Muscle of arm (tissue), 12 donors: ENCODE data around the gene LSAMP. TPM values are rescaled to one million over a fixed set of nuclear protein-coding genes. Genes with fewer than 3 reads are reported as not detected.

Experiments used
- DNase-seq: peaks from one replicate; pipeline ENCODE4 v3.0.0-alpha.2; 2013
- polyA plus RNA-seq, 12 donors: library from polyadenylated mRNA; unstranded; fragments of 120-200 nt; gene quantifications; one replicate each; pipeline ENCODE4 v1.2.1, GENCODE V29; 2013; ENCODE audit not compliant: insufficient read length in 12 of 12

LSAMP gene
- polyA plus RNA-seq, 12 donors, result 4.1 to 21.6 (median 7.8) TPM; not detected in 1

DNA sequence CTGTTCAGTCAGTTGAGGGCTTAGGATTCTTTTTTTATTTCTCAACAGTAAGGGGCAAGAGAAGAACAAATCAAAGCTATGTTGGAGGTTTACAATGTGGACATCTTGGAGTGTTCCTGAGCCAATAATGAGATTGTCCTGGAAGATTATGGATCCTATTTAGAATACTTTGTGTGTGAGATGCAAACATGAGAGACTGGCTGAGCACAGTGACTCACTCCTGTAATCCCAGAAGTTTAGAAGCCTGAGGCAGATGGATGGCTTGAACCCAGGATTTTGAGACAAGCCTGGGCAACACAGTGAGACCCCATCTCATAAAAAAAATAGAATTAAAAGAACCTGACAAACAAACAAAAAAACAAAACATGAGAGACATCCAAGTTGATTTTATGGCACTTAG is 470.3 kb downstream of the LSAMP start:
- DNase-seq, result no peak

DNA sequence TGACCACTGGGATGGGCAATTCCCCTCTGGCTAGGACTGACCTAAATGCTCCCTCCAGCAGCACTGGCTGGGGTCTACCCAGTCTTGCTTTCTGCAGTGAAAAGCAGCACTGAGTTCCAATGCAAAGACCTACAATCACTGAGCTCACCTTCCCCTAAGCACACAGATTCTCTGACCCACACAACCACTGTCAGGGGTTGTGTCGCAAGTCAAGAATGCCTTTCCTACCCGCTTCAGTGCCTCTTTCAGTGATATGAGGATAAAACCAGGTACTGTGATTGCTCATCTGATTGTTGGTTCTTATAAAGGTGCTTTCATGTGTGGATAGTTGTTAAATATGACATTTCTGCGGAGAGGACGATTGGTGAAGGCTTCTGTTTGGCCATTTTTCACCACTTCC is 476.4 kb downstream of the LSAMP start:
- DNase-seq, result no peak

DNA sequence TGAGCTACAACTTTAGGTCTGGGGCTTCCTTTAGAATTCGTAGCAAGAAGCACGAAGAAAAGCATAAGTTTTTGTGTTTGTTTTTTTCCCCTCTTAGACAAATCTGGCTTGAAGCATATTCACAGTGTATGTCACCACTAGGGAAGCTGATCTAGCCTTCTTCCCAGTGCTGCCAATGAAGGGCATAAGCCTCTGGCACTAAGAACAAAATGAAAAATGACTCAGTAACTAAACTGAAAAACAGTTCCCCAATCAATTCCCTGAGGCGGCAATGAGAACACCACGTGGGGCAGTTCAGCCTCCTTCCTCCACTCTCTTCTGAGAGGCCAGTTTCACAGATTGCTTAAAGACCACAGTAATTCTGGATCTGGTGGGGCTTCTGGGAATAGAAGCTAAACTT is 483.9 kb downstream of the LSAMP start:
- no peak for DNase-seq

DNA sequence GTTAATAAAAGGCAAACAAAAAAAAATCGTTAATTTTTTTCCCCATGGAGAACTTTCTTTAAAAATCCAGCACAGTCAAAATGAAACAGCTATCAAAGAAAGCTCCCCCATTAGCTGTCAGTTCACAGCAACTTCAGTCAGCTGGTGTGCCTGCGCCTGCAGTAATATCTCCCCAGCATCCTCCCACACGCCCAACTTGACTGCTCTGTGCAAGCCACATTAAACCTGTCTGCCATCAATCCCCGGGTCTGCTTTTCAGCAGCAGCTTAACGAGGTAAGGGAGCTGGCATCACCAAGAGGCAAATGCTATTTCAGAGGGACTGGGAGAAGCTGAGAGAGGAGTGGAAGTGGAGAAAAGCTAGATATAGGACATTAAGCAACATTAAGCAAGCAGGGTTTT is 484.5 kb downstream of the LSAMP start:
- DNase-seq, result no peak

DNA sequence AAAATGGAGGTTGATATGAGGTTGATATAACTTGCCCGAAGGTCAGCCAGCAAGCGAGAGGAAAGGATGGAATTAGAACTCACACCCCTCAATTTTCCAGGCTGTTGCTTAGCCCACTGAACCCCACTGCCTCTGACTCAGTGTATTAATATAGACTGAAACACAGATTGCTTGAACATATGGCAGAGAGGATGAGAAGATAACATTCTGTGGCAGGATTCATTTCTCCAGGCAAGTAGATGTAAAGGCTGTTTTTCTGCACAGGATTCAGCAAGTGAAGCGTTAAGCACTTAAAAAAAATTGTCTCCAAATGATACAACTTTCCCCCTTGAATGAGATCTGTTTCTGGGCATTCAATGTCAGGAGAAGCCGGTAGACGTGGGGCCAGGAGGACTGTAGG is 486.8 kb downstream of the LSAMP start:
- no peak for DNase-seq

DNA sequence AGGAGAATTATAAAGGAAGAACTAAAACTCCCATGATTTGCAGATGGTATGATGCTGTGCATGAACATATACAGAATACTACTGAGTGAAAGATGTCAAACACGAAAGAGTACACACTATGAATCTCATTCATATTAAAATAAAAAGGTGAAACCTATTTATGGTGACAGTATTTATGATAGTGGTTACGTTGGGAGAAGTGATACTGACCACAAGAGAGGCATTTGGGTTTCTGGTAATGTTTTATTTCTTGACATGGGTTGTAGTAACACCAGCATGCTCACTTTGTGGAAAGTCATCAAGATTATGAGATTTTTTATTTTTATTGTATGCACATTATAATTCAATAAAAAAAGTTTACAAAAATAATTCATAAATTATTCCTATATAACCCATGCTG is 498.0 kb downstream of the LSAMP start:
- no peak for DNase-seq

DNA sequence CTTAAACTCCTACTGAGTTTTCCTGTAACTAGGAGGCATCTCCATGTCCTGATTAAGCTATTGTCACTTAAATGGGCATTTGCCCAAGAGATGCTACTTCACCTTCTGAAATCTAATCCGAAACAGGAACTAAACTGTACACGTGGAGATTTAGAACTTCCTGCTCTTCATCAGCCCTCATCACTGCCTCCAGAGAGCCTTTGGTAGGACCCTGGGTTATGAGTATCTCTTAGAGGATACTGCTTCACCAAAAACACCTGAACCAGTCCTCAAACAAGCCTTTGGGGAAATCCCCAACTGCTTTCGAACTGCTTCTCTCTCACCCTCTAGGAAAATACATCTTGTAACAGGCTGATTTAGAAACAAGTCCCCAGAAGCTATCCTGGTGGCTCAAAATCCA is 501.7 kb downstream of the LSAMP start:
- no peak for DNase-seq

DNA sequence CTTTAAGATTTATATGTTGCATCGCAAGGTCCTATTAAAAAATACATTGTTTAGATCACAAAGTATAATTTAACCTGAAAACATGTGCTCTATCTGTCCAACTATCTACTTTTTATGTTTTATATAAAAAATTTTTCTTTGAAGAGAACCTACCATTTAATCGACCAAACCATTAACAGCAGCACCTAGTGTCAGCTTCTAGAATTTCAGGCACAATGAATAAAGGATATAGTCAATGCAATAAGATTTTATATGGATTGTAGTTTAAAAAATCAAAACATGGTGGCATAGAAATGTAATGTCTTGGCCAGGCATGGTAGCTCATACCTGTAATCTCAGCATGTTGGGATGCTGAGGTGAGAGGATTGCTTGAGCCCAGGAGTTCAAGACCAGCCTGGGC is 508.2 kb downstream of the LSAMP start:
- no peak for DNase-seq

DNA sequence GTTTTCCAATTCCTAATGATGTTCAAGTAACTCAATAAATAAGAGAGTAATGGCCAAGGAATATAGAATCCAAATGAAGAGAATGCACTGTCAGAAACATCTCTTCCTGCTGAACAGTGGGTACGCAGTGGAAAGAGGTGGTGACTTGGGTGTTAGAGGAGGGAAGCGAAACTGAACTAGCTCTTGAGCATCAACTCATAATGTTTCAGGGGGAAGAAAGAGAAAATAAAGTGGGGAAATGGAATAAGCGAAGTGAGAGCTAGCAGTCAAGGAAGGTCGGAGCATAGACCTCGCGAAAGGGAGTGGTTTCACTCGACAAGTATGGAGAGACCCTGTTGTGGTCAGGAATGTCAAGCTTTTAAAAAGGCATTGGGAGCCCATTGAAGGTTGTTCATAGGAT is 512.5 kb downstream of the LSAMP start:
- DNase-seq, result no peak

DNA sequence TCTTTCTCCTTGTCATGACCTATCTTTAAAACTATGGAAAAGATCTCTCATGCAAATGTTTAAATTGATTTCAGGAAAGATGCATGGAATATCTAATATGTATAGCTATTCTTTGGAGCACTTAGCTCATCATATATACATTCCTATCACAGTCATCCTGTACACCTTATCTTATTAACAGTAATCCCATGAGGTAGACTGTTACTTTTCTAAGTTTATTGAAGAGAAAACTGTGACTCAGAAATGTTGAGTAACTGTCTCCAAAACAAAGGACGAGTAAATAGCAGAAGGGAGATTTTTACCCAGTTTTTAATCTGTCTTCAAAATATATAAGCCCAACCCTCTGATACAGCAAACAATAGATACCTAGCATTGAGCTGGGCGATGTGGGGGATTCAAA is 513.7 kb downstream of the LSAMP start:
- DNase-seq, result no peak

DNA sequence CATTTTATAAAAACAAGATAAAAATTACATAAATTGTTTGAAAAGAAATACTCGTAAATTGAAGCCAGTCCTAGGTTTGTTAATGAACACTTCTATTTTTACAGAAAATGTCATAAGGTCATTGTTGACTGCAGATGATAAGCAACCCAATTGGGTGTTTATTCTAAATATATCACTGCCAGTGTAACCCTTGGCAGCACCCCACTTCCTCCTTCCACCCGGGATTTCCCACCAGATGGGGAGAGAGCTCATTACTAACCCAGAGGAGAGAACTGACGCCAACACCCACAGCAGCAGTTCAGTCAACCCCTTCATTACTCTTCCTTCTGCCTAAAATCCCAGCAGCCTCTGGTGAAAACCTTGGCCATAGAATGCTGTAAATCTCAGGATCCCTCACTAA is 514.4 kb downstream of the LSAMP start:
- no peak for DNase-seq

DNA sequence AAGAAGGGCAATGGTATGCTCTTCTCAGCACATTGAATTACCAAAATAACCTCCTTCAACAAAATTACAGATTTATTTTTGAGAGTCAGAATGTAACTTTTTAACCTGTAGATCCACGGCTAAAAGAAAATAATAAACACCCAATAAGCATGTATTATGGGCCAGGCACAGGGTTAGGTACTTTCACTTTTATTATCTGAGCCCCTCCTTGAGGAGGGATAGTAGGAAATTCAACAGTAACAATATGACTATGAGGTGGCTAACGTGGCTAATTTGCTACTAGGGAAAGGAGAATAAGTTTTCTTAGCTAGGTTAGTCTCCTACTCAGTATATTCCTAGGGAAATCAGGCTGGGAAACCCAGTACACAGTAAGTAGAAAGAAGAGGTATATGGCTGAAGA is 515.1 kb downstream of the LSAMP start:
- DNase-seq, result no peak

DNA sequence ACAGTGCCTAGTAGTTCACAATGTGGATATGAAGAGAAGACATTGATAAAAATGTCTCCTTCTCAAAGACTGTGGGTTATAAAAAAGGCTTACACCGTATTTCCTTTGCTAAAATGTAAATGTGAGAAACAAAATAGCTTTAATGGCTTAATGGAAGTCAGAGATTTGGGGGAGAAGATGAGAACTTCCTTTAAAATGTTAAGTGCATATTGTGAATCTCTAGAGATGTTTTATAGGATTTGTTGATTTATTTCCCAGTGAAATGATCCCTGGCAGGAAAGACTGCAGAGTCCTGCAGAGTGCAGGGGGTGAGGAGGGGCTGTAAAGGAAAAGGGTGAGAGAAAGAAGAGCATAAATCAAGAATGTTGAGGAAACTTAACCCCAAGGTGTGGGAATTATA is 516.9 kb downstream of the LSAMP start:
- DNase-seq, result no peak

DNA sequence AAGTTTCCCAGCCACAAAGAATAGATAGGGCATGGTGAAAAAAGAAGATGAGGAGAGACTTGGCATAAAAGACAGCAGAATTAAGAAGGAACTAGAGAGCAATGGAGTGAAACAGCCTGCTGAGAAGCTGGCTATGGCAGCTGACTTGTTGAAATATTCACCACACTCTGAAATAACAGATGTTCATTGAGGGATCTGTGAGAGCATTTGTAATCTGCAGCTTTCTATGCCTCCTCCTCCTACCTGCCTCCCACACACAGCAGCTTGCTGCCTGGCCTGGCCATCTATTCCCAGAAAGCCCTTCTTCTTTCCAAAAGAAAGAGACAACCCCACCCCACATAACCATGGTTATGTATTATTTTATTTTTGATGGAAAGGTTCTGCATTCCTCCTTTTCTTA is 518.1 kb downstream of the LSAMP start:
- no peak for DNase-seq

DNA sequence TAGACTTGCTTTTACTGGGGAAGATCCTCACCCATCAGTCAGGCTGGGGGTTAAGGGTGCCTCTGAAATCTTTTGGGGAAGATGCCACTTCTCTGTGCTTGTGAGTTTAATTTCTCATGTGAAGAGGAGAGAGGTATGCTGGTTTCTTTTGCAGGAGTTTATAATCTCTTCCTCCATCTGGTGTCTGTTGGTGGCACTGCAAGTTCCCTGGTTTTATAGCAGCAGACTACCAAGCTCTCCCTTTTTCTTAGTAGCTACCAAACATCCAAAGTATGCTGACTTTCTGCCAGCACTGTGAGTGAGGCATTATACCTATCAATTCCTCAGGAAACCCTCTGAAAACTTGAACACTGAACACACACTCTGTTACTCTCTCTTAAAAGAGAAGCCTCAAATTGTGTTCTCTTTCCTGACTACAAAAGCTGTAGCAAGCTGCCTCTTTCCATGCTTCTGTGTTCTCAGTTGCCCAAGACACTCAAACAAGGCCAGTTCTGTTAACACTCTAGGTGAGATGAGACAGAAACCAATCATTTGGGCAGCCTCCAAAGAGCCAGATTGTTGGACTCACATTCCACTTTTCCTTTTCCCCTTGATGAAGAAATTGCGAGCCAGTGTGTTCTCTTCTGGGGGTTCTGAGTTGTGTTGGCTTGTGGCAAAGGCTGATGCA is 522.5 kb downstream of the LSAMP start:
- DNase-seq, result no peak

DNA sequence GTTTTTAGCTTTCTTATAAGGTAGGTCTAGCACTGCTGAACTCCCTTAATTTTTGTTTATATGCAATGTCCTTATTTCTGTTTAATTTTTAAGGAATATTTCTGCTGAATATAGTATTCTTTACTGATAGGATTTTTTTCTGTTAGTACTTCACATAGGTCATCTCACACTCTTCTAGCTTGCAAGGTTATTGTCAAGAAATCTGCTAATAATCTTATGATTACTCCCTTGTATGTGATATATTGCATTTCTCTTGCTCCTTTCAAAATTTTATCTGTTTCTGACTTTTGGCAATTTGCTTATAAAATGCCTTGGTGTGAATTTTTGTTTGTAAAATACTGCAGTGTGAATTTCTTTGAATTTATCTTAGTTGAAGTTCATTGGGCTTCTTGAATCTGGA is 523.6 kb downstream of the LSAMP start:
- no peak for DNase-seq

DNA sequence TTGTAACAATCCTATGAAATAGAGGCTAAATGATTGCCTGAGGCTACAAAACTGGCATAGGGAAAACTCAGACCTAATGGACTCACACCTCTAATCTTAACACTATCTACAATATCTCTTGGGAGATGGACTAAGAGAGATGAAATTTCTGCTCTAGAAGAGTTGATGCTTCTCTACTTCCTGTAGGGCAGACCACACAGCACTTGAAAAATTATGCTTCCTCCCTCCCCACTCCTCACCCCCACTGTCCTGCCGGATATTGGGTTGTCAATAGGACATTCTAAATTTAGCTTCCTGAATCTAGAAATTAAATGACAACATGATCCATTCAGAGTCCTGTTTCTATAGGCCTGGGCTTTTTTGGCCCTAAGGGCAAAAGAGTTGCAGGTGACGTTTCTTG is 526.4 kb downstream of the LSAMP start:
- DNase-seq, result no peak

DNA sequence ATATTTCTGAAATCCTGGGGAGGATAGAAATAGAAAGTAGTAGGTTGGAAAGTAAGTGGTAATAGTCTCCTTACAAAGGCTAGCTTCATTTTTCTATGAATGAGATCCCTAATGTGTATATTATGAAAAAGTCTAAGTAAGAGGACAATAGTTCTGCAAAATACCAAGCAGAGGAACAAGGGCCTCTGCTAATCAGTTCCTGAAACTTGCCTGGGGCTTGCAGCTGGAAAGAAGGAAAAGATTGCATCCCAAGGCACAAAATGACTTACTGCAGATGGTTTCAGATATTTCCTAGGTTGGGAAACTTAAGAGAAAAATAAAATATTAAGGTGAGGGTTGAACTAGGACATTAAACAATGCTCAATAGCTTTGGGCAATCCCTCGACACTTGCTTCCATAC is 528.4 kb downstream of the LSAMP start:
- DNase-seq, result no peak

DNA sequence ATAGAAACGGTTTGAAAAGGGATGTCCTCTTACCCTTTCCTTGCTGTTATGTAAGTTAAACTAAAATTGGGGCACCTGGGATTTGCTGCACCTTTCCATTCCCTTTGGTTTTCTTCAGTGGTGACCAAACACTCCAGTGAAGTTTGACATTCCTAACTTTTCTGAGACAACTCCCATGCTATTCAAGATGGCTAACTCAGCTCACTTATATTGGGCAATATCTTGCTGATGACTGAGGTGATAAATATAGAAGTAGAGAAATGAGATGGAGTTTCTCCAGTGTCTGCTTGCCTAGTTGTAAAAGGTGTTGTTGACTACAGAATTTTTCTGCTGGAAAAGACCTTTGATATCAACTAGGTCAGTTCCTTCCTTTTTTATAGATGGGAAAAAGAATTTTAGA is 530.2 kb downstream of the LSAMP start:
- DNase-seq, result no peak

DNA sequence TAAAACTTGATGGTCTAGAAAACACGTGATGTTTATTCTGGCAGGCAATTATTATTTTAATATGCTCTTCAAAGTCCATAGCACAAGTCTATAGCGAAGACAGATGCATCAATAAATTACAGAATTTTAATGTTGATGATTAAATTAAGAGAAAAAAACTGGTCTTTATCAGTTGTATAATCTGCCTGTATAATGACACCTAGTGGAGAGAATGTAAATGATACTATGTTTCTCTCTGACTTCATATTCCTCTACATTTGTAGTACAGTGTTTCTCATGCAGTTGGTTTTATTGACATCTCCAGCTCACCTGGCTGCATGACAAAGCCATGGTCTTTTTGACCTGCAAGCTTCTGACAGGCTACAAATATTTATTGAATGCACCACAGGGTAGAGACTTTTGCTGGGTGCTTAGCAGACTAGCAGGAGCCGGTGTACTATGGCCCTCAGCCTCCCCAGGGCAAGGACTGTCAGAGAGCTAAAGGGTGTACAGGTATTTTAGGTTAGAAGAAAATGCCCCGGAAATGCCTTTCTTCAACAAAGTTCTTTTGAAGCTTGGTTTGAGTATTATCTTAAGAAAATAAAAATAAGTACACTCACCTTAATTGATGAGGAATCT is 532.1 kb downstream of the LSAMP start:
- no peak for DNase-seq

DNA sequence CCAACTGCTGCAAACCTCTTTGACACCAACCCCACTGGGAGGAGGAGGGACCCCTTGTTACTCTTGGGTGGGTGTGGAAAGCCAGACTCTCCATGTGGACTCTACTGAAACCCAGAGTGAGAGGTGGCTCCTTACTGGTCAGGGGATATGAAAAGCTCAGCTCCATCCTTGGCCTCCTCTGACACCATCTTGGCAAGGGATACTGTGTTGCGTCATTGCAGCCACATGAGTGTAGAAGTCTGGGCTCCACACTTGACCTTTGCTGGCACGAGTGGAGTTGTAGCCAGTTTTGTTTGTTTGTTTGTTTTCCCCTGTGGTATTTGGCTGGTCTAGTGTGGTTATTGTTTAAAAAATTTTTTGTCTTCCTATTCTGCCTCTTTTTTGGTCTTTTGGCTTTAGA is 532.9 kb downstream of the LSAMP start:
- no peak for DNase-seq

DNA sequence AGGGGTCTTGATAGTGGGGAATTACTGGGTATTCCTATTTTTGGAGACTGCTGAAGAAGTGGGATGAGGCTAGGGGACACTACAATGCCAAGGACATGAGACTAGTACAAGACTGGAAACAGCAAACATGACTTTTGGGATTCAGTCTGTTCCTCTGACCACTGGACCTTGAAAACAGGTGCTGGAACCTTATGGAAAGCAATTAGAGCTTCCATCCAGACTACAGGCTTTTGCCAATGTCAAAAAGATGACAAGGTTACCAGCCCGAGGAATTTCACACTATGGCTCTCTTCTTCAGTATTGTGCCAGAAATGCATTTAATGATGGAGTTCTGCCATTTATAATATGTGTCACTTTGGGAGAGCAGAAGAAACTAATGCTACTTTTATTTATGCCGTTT is 539.4 kb downstream of the LSAMP start:
- no peak for DNase-seq

DNA sequence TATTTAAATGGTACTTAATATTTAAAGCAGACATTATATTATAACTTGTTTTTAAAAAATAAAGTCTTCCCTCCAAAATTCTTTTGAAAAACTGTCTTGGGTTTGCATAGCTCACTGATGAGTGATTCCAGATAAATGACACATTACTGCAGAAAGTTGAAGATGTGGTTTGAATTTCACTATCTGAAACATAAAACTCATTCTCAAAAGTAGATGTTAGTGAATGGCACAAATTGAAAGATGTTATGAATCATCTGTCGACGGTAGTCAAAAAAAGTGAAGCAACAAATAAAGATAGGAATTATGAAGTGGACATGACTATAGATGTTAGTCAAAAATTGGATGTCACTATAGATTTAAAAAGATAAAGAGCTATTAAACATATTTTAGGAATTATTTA is 541.4 kb downstream of the LSAMP start:
- no peak for DNase-seq

DNA sequence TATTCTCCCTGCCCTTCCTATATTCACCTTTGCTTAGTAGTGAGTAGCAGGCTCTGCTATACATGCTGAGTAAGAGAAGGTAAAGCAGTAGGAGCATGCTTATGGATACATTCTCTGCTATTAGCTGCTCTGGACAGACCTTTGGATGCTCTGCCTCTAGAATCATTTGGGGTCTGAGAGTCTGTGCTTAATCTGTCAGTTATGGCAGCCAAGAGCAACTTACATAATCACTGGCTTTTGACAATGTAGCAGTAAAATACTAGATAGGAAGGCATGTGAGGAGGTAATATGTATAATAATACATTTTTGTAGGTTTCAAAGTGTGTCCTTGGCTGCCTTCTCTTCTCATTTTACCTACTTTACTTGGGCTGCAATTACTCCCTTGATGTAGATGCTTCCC is 544.3 kb downstream of the LSAMP start:
- no peak for DNase-seq
